Astrocyte of the cerebellum (primary cell): ENCODE results near the gene NEAT1.

Experiments used
- DNase-seq: peaks from one replicate; pipeline ENCODE4 v3.0.0-alpha.2; 2011; ENCODE audit warnings: low read depth
- H3K4me3 ChIP-seq: 2 replicates; pipeline ENCODE4 v1.5.1; 2011; ENCODE audit warnings: mild to moderate bottlenecking, low read depth, low read length, moderate library complexity
- CTCF ChIP-seq: IDR thresholded peaks from 2 replicates; pipeline ENCODE4 v1.5.1; 2012; ENCODE audit warnings: low read length, low read depth, moderate library complexity, mild to moderate bottlenecking; ENCODE audit errors: missing control alignments
- in situ Hi-C: cut with HindIII; loops from 2 replicates; pipeline ENCODE4 v1.10.0; 2017; ENCODE audit warnings: low sequenced_read_pairs

Gene NEAT1

GRCh38 chr11:65434667-65435410, 12.2 kb downstream of the NEAT1 start:
- H3K4me3 ChIP-seq, result peak overlapping the region; percentile 17
- TF ChIP-seq CTCF, result no peak
- in situ Hi-C loops, result no loop called here
- no peak for DNase-seq

- in situ Hi-C loops, result no loop called here
- no peak for TF ChIP-seq CTCF
- no peak for DNase-seq
- peak overlapping the region; percentile 6 for H3K4me3 ChIP-seq
Measured at GRCh38 chr11:65435411-65435931, 12.9 kb downstream of the NEAT1 start.

- peak overlapping the region; percentile 6 for H3K4me3 ChIP-seq
- in situ Hi-C loops, result no loop called here
Measured at GRCh38 chr11:65435981-65436411, 13.4 kb downstream of the NEAT1 start.

GRCh38 chr11:65436412-65437032, 13.9 kb downstream of the NEAT1 start:
- TF ChIP-seq CTCF, result no peak
- DNase-seq, result no peak
- peak overlapping the region; percentile 0 for H3K4me3 ChIP-seq
- in situ Hi-C loops, result no loop called here

More at GRCh38 chr11:65435981-65436411, 13.4 kb downstream of the NEAT1 start:
- no peak for DNase-seq
- TF ChIP-seq CTCF, result no peak

- in situ Hi-C loops, result no loop called here
- H3K4me3 ChIP-seq, result no peak overlapping the region
- DNase-seq, result no peak
- TF ChIP-seq CTCF, result no peak
Measured at GRCh38 chr11:65437436-65438227, 15.0 kb downstream of the NEAT1 start.

GRCh38 chr11:65438257-65439151, 15.9 kb downstream of the NEAT1 start:
- H3K4me3 ChIP-seq, result no peak overlapping the region
- DNase-seq, result no peak
- in situ Hi-C loops, result no loop called here
- TF ChIP-seq CTCF, result no peak
